Stimulated activated CD8-positive, alpha-beta memory T cell treated with anti-CD3 and anti-CD28 coated beads, Interleukin-15, amount 100 ng/mL, for 1 hour (primary cell): Measurements from ENCODE around the gene RPS14.

Experiments used
- DNase-seq: peaks from one replicate; pipeline ENCODE4 v3.0.0-alpha.2; 2020; ENCODE audit warnings: low read depth

RPS14 gene

DNA sequence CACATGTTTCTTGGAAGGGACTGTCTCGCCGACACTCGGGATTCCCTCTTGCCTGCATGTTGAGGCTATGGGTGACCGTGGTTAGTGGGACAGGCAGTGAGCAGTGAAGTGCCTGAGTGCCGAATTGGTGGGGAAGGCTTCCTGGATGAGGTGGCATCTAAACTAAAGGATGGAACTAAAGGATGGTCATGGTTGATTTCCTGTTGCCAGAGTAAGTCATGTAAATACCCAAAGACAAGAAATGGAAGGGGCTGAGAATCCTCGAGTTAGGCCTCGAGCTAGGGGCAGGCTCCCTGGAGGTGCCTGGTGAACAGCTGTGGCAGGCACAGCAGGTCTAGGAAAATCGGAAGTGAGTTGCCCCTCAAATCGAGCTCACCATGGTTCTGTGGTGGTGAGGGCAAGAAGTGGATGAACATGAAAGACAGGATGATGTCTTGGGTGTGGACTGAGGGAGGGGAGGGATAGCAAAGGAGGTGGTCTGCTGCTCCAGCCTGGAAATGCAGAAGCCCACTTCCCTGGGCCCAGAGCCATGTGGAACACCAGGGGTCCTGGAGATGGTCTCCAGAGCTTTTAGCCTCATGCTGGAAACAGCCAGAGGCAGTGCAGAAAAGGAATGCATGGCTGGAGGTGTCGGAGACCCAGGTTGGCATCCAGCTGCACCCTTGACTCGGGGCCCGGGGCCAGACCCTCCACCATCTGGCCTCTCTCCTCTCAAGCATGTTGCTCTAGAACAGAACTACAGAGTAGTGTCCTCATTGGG, 49.0 kb downstream of the RPS14 start:
- DNase-seq, result no peak

DNA sequence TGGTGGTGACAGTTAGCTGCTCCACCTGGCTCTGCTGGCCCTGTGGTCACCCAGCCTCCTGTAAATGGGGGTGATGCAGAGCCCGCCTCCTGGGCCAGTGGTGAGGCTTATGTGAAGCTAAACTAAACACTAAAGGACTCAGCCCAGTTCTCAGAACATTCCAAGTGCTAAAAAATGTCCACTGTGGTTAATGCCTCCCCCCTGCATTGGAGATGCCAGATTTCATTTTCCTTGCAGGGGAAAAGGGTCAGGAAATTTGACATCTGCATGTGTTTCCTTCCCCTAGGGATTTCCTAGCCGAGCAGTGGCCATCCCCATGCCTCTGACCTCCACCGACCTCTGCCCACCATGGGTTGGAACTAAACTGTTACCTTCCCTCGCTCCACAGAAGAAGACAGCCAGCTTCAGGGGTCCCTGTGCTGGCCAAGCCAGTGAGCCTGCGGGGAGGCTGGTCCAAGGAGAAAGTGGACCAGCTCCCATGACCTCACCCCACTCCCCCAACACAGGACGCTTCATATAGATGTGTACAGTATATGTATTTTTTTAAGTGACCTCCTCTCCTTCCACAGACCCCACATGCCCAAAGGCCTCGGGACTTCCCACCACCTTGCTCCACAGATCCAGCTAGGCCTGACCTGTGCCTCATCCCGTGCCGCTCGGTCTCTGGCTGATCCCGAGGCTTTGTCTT, 49.9 kb downstream of the RPS14 start:
- DNase-seq, result no peak

DNA sequence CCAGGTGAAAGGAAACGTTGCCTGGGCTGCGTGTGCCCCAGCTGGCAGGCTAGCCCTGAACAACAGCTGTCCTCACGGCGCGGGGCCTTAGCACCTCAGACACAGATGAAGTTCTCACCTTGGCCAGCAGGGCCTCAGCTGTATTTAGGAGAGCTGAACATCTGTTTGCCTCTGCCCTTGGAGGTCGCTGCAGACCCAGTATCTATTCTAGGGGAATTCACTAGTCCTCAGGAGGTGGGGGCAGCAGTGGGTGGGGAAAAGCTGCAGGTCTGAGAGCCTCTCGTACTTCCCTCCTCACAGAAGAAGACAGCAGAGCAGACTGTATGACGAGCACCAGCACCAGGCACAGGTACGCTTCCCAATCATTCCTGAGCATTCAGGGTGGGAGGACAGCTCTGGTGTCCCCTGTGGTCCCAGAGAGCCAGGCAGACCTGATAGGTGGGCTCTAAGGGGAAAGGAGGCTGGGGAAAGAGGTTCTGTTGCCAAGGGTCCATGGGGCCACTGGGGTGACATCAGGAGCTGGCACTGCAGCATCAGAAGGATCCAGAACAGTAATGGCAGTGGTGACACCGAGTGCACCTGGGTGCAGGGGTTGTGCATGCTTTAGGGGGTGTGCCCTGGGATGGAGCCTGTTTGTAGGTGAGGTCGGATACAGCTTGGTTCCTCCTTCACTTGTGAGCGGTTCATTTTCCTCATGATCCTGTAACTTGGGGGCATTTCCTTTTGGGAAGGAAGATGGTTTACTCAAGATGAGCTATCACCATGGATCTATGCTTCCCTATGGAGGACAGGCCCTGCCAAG, 50.6 kb downstream of the RPS14 start:
- DNase-seq, result no peak

DNA sequence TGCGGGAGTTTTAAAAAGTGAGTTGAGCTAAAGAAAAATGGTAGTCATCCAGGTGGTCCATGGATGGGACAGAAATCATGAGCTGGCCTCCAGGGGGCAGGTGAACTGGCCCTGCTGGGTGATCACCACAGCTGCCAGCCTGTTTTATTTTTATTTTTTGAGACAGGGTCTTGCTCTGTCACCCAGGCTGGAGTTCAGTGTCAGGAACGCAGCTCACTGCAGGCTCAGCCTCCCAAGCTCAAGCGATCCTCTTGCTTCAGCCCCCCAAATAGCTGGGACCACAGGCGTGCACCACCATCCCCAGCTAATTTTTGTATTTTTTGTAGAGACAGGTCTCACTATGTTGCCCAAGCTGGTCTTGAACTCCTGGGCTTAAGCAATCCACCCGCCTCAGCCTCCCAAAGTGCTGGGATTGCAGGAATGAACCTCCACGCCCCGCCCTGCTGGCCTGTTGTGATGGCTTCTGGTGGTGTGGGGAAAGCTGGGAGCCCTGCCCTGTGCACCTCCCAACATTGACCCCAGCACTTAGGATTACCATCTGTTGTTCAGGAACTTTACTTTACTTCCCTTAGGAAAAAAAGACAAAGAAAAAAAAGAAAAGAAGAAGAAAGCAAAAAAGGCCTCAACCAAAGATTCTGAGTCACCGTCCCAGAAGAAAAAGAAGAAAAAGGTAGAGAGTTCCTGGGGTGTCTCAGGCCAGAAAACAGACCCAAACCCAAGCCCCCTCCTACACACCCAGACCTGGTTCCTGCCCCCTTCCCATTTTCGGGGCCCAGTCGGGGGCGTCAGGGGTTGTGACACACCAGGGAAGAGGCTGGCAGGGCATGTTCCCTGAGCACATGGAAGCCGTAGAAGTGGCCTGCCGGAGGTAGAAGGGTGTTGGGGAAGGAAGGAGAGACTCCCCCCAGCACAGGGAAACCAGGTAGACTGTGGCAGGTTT, 51.5 kb downstream of the RPS14 start:
- DNase-seq, result no peak

DNA sequence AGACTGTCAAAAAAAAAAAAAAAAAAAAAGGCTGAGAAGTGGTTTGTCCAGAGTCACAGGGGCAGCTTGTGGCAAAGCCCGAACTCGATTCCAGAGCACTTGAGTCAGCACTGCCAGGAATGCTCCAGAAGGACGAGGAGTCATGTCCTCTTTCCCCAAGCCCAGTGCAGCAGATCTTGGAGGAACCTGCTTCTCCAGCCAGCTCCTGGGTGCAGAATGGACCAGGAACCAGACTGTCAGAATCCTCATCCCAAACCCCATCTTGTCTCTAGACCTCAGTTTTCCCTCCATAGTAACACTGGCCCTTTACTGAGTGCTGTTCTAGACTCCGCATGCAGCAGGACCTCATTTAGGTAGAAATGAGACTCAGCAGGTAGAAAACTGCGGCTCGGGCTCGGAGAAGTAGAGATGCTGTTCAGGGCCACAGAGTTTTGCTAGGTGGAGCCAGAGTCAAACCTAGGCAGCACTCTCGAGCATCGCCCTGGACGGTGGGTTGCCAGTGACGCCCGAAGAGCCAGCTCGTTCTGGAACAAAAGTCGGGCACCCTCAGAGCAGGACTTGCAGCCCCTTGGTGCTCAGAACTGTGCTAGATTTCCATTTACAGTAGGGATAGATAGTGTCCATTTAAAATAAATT, 52.3 kb downstream of the RPS14 start:
- DNase-seq, result no peak

DNA sequence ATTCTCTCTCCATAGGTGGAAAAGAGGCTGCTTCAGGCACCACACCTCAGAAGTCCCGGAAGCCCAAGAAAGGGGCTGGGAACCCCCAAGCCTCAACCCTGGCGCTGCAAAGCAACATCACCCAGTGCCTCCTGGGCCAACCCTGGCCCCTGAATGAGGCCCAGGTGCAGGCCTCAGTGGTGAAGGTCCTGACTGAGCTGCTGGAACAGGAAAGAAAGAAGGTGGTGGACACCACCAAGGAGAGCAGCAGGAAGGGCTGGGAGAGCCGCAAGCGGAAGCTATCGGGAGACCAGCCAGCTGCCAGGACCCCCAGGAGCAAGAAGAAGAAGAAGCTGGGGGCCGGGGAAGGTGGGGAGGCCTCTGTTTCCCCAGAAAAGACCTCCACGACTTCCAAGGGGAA, 53.3 kb downstream of the RPS14 start:
- no peak for DNase-seq

DNA sequence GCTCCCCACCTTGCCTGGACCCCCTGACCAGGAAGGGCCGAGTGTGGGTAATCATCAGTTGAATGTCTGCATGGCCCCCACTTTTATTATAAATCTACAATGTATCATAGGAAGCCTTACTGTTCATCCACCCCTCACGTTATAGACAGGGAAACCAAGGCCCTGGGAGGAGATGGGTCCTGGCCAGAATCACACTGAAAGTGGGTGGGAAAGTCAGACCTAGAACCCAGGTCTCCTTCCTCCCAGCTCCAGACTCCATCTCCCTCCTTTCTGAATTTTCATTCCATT, 53.9 kb downstream of the RPS14 start:
- DNase-seq, result no peak

DNA sequence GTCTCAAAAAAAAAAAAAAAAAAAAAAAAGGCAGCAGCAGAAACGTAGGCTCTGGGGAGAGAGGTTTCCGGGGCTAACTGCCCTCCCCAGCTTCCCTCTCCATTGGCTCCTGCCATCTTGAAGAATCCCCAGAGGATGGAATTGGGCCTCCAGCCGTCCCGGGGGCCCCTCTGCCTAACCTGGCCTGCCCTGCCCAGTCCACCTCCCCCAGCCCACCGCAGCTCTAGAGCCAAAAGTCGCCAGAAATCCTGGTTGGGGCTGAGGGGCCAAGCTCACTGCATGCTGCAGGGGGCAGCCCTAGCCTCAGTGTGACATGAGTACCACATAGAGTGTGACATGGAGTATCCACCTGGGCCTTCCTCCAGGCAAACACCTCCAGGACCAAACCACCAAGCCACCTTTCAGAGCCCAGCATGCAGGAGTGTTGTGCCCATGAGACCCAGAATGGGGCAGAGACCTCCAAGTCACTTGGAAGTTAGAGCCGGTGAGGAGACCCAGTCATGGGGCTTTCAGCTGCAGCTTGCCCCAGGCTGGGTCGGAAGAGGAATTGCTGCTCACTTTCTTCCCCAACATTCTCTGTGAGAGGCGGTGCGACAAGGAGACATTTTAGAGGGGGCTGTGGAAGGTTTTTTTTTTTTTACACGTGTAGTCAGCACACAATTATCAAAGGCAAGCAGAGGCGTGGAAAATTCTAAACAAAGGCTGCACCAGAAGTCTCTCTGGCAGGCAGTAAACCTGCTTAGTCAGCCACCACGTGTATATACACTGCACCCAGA, 54.4 kb downstream of the RPS14 start:
- no peak for DNase-seq

DNA sequence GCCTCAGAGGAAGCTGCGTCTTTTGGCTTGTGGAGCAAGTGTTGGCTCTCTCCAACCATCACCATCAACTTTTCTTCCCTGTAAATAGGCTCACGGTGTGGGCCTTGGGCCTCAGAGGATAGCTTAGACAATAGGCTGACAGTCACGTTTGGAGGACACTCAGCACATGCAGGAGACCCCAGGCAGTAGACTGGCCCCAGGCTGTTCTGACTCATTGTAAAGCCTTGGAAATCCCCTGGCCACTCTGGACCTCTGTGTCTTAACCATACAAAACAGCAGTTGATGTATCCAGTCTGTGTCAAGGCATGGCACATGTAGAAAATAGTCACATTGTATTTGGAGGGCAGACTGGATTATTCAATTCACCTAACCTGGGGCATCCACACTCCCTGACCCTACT, 55.4 kb downstream of the RPS14 start:
- DNase-seq, result no peak

DNA sequence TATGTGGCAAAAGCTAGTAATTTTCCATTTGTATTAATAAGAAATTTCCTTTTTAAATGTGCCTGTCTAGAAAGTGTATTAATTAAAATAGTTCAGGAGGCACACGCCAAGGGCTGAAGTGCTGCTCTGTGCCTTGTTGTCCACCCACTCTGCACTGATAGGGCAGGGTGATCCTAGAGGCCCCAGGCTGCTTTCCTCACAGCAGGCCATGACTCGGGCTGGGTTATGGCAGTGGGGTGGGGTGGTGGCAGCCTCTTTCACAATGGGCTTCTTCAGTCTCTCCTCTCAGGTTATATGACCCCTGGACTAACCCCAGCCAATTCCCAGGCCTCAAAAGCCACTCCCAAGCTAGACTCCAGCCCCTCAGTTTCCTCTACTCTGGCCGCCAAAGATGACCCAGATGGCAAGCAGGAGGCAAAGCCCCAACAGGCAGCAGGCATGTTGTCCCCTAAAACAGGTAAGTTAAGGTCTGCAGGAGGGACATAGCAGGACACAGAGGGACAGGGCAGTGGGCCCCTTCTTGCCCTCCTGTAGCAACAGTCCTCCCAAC, 56.4 kb downstream of the RPS14 start:
- DNase-seq, result no peak

DNA sequence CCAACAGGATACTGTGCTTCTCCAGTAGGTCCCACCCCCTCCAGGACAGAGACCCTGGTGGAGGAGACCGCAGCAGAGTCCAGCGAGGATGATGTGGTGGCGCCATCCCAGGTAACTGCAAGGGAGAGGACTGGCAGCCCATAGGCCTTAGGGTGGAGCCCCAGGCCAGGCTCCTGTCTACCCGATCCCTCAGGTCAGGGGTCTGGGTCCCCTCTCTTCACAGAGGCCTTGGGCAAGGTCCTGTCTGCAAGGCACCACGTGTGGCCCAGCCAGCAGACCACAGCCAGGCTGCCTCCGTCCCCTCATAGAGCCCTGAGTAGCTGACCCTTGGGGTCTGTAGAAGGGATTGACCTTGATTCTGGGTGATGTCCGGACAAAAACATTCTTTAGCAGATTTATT, 56.9 kb downstream of the RPS14 start:
- no peak for DNase-seq
